ENCODE measurements around the gene IFT88. TPM values are rescaled to one million over a fixed set of nuclear protein-coding genes. Genes with fewer than 3 reads are reported as not detected.
A peak's percentile ranks its signal among the peaks of the same experiment; 100 is the strongest.

IFT88 gene
- polyA plus RNA-seq, 3 donors from 2014 or later = 5.6 to 6.9 (median 6.2) TPM

DNA sequence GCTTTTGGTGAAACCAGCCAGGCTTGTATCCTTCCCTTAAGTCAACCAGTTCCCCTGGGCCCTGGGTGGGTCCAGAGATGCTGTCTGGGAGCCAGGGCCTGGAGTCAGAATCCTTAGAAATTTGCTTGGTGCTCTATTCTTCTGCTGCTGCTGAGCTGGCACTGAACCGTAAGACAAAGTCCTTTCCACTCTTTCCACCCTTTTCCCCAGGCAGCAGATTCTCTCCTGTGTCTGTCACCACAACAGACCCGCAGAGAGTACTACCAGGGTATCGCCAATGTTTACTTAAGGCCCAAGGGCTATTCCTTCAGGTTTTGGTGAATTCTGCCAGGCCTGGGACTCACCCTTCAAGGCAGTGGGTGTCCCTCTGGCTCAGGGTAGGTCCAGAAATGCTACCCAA, 12.2 kb downstream of the IFT88 start:
- Mint-ChIP-seq H3K27me3 (ENCODE audit: low read depth in 3 of 3) (peaks cover 0 to 2% (median 0%) of the 10 kb centered on the region in 3 donors), H3K27ac (no peak overlapping the region)

GRCh38 chr13:20580257-20580656, 13.3 kb downstream of the IFT88 start:
- H3K4me3 Mint-ChIP-seq = no peak overlapping the region
- DNase-seq = no peak
- H3K27ac Mint-ChIP-seq = no peak overlapping the region
- no peaks in the 10 kb centered on the region for H3K4me1 Mint-ChIP-seq
- H3K36me3 Mint-ChIP-seq = peaks cover 17 to 67% (median 53%) of the 10 kb centered on the region in 3 donors
- peaks cover 0 to 2% (median 0%) of the 10 kb centered on the region in 3 donors for H3K27me3 Mint-ChIP-seq (ENCODE audit: low read depth in 3 of 3)
- H3K9me3 Mint-ChIP-seq = no peaks in the 10 kb centered on the region

More for the DNA sequence above, 12.2 kb downstream of the IFT88 start:
- H3K9me3 Mint-ChIP-seq = no peaks in the 10 kb centered on the region
- H3K4me1 Mint-ChIP-seq = no peaks in the 10 kb centered on the region
- H3K4me3 Mint-ChIP-seq = no peak overlapping the region
- no peak for DNase-seq
- peaks cover 16 to 69% (median 49%) of the 10 kb centered on the region in 3 donors for H3K36me3 Mint-ChIP-seq

- Mint-ChIP-seq H3K4me3 (no peak overlapping the region), H3K27me3 (ENCODE audit: low read depth in 3 of 3) (peaks cover 0 to 2% (median 0%) of the 10 kb centered on the region in 3 donors), H3K36me3 (peaks cover 18 to 59% (median 38%) of the 10 kb centered on the region in 3 donors), H3K4me1 (no peaks in the 10 kb centered on the region), H3K9me3 (no peaks in the 10 kb centered on the region), H3K27ac (no peak overlapping the region)
- DNase-seq = no peak
These were observed 15.1 kb downstream of the IFT88 start for GRCh38 chr13:20582026-20582425.

GRCh38 chr13:20583803-20584293, 16.9 kb downstream of the IFT88 start:
- no peak overlapping the region for H3K27ac Mint-ChIP-seq
- no peaks in the 10 kb centered on the region for H3K9me3 Mint-ChIP-seq
- no peaks in the 10 kb centered on the region for H3K27me3 Mint-ChIP-seq (ENCODE audit: low read depth in 3 of 3)
- no peak overlapping the region for H3K4me3 Mint-ChIP-seq
- peaks cover 16 to 52% (median 33%) of the 10 kb centered on the region in 3 donors for H3K36me3 Mint-ChIP-seq
- H3K4me1 Mint-ChIP-seq = no peaks in the 10 kb centered on the region
- DNase-seq = no peak

- Mint-ChIP-seq H3K27me3 (ENCODE audit: low read depth in 3 of 3) (no peaks in the 10 kb centered on the region), H3K36me3 (peaks cover 13 to 47% (median 30%) of the 10 kb centered on the region in 3 donors), H3K4me3 (no peak overlapping the region), H3K9me3 (no peaks in the 10 kb centered on the region), H3K27ac (no peak overlapping the region), H3K4me1 (no peaks in the 10 kb centered on the region)
- no peak for DNase-seq
These were observed 18.4 kb downstream of the IFT88 start for GRCh38 chr13:20585371-20585770.

GRCh38 chr13:20588529-20589110, 21.7 kb downstream of the IFT88 start:
- DNase-seq = no peak
- H3K4me3 Mint-ChIP-seq = no peak overlapping the region
- no peaks in the 10 kb centered on the region for H3K9me3 Mint-ChIP-seq
- H3K27me3 Mint-ChIP-seq (ENCODE audit: low read depth in 3 of 3) = no peaks in the 10 kb centered on the region
- H3K4me1 Mint-ChIP-seq = no peaks in the 10 kb centered on the region
- no peak overlapping the region for H3K27ac Mint-ChIP-seq
- peaks cover 11 to 40% (median 36%) of the 10 kb centered on the region in 3 donors for H3K36me3 Mint-ChIP-seq

DNA sequence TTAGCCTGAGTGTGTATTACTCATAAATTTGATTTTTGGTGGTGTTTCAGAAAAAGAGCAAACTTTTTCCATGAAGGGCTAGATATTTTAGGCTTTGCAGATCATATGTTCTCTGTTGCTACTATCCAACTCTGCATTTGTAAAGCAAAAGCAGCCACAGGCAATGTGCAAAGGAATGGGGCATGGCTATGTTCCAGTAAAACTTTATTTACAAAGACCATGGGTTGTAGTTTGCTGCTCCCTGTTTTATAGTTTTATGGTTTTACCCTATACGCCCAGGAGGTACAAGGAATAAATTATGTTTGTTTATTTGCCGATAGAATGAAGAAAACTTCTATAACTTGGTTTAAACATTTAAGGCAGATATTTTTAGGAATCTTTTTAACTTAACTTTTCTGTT, 23.6 kb downstream of the IFT88 start:
- Mint-ChIP-seq H3K27ac (no peak overlapping the region), H3K9me3 (no peaks in the 10 kb centered on the region), H3K4me3 (no peak overlapping the region), H3K27me3 (ENCODE audit: low read depth in 3 of 3) (peaks cover 0 to 2% (median 0%) of the 10 kb centered on the region in 3 donors), H3K4me1 (no peaks in the 10 kb centered on the region), H3K36me3 (peaks cover 3 to 31% (median 27%) of the 10 kb centered on the region in 3 donors)
- no peak for DNase-seq

GRCh38 chr13:20592606-20593005, 25.6 kb downstream of the IFT88 start:
- H3K27me3 Mint-ChIP-seq (ENCODE audit: low read depth in 3 of 3) = peaks cover 0 to 2% (median 0%) of the 10 kb centered on the region in 3 donors
- H3K9me3 Mint-ChIP-seq = no peaks in the 10 kb centered on the region
- no peaks in the 10 kb centered on the region for H3K4me1 Mint-ChIP-seq
- H3K27ac Mint-ChIP-seq = no peak overlapping the region
- peaks cover 7 to 28% (median 25%) of the 10 kb centered on the region in 3 donors for H3K36me3 Mint-ChIP-seq
- no peak for DNase-seq
- H3K4me3 Mint-ChIP-seq = no peak overlapping the region

GRCh38 chr13:20594280-20594679, 27.3 kb downstream of the IFT88 start:
- Mint-ChIP-seq H3K27ac (no peak overlapping the region), H3K4me1 (no peaks in the 10 kb centered on the region), H3K4me3 (no peak overlapping the region), H3K27me3 (ENCODE audit: low read depth in 3 of 3) (peaks cover 0 to 2% (median 0%) of the 10 kb centered on the region in 3 donors), H3K9me3 (no peaks in the 10 kb centered on the region), H3K36me3 (peaks cover 14 to 32% (median 22%) of the 10 kb centered on the region in 3 donors)
- no peak for DNase-seq

- Mint-ChIP-seq H3K4me3 (no peak overlapping the region), H3K27ac (peak overlapping the region in 1 of 6 donors; percentile 45), H3K27me3 (ENCODE audit: low read depth in 3 of 3) (peaks cover 0 to 1% (median 0%) of the 10 kb centered on the region in 3 donors), H3K9me3 (no peaks in the 10 kb centered on the region), H3K4me1 (no peaks in the 10 kb centered on the region), H3K36me3 (peaks cover 9 to 39% (median 20%) of the 10 kb centered on the region in 3 donors)
- DNase-seq = no peak
These were observed 40.1 kb downstream of the IFT88 start for GRCh38 chr13:20607015-20607414.

DNA sequence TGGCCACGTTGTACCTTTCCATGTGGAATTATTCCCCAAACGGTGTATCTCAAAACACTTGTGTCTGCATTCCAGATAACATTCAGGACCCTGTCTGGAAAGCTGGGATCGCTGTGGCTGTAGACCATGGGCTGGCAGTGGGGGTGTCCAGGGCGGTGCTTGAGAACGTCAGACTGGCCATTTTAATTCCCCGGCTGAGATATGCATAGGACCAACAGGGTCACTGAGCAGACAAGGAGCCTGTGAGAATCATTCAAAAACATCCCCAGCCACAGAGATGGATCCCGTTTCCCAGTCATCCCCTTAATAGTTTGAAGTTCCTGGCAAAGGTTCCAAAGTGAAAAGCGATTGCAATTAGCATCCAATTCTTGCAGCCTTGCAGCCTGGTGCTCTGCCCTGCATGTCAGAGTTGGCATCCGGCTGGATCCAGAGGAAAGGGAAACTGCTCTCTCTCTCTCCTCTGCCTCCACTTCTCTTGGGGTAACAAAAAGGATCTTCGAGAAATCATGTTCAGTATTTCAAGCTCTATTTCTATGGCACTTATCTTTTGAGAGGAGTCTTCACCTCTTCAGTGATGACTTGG, 41.6 kb downstream of the IFT88 start:
- H3K27ac Mint-ChIP-seq = no peak overlapping the region
- H3K36me3 Mint-ChIP-seq = peaks cover 9 to 39% (median 19%) of the 10 kb centered on the region in 3 donors
- H3K27me3 Mint-ChIP-seq (ENCODE audit: low read depth in 3 of 3) = peaks cover 0 to 1% (median 0%) of the 10 kb centered on the region in 3 donors
- H3K9me3 Mint-ChIP-seq = no peaks in the 10 kb centered on the region
- no peaks in the 10 kb centered on the region for H3K4me1 Mint-ChIP-seq
- DNase-seq = no peak
- no peak overlapping the region for H3K4me3 Mint-ChIP-seq

- Mint-ChIP-seq H3K9me3 (no peaks in the 10 kb centered on the region), H3K27me3 (ENCODE audit: low read depth in 3 of 3) (peaks cover 0 to 1% (median 0%) of the 10 kb centered on the region in 3 donors), H3K4me1 (no peaks in the 10 kb centered on the region), H3K36me3 (peaks cover 9 to 39% (median 19%) of the 10 kb centered on the region in 3 donors), H3K27ac (no peak overlapping the region), H3K4me3 (no peak overlapping the region)
- no peak for DNase-seq
These were observed 42.2 kb downstream of the IFT88 start for GRCh38 chr13:20609145-20609544.

GRCh38 chr13:20610006-20610405, 43.0 kb downstream of the IFT88 start:
- no peak for DNase-seq
- H3K9me3 Mint-ChIP-seq = no peaks in the 10 kb centered on the region
- no peaks in the 10 kb centered on the region for H3K4me1 Mint-ChIP-seq
- peaks cover 0 to 1% (median 0%) of the 10 kb centered on the region in 3 donors for H3K27me3 Mint-ChIP-seq (ENCODE audit: low read depth in 3 of 3)
- no peak overlapping the region for H3K4me3 Mint-ChIP-seq
- H3K36me3 Mint-ChIP-seq = peaks cover 9 to 39% (median 19%) of the 10 kb centered on the region in 3 donors
- peak overlapping the region in 1 of 6 donors; percentile 36 for H3K27ac Mint-ChIP-seq

DNA sequence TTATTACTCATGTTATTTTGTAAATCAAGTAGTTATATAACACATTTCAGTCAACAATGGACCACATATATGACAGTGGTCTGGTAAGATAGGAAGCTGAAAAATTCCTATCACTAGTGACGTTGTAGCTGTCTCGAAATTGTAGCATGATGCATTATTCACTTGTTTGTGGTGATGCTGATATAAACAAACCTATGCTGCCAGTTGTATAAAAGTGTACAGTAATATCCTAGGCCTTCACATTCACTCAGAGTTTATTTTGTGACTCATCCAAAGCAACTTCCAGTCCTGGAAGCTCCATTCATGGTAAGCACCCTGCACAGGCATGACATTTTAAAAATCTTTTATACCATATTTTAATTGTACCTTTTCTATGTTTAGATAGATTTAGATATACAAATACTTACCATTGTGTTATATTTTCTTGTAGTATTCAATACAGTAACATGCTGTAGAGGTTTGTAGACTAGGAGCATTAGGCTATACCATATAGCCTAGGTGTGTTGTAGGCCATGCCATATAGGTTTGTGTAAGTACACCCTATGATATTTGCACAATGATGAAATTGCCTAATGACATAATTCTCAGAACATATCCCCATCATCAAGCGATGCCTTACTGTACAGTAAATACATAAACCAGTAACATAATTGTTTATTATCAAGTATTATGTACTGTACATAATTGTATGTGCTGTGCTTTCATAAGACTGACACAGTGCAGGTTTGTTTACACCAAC, 49.3 kb downstream of the IFT88 start:
- Mint-ChIP-seq H3K4me1 (peaks cover 4% of the 10 kb centered on the region in 2 donors), H3K27me3 (ENCODE audit: low read depth in 3 of 3) (peaks cover 0 to 2% (median 1%) of the 10 kb centered on the region in 3 donors), H3K4me3 (no peak overlapping the region), H3K9me3 (no peaks in the 10 kb centered on the region), H3K36me3 (peaks cover 0 to 4% (median 1%) of the 10 kb centered on the region in 3 donors), H3K27ac (no peak overlapping the region)
- DNase-seq = no peak
